Activated T-cell treated with anti-CD3 and anti-CD28 coated beads, Interleukin-2, amount 50 U/mL, for 48 hours (primary cell): ENCODE results near the gene CAMK1D.
"Not testable (repeated sequence)": the region's sequence is repeated elsewhere in the genome, so short reads cannot be mapped to it uniquely, and the experiment has no call there.

ENCODE experiments used
- DNase-seq, 2 experiments: peaks; one replicate each; pipeline ENCODE4 v3.0.0-alpha.2; 2020

The CAMK1D gene

DNA sequence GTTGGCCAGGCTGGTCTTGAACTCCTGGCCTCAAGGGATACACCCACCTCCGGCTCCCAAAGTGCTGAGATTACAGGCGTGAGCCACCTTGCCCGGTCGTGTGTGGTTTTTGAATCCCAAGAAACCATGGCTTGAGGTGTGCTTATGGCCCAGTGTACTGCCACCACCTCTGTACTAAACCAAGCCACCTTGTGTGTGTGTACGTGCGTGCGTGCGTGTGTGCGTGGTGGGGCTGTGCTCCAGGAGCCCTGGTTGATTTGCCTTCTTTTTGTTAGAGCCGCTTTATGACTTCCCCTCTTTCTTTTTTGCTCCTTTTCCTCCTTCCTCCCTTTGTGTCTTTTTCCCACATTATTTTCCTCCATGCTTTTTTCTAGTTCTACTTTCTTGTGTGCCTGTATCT lies 121.4 kb downstream of the CAMK1D start:
- DNase-seq = no peak

DNA sequence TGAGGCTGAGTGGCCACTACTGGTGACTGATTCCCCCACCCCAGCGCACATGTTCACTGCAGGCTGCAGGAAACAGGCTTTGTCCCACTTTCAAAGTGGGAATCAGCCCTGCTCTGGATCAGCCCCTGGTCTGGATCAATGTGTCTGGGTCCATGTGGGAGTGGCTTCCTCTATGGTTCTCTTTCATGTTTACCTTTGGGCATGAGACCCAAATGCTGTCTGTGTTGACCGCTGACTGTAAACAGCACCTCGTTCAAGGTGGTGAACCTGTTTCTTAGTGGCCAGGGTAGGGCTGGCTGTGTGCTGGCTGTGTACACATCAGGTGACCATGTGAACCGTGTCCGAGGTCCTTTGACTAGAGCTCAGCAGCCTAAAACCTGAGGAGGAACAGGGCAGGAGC lies 121.8 kb downstream of the CAMK1D start:
- no peak for DNase-seq

DNA sequence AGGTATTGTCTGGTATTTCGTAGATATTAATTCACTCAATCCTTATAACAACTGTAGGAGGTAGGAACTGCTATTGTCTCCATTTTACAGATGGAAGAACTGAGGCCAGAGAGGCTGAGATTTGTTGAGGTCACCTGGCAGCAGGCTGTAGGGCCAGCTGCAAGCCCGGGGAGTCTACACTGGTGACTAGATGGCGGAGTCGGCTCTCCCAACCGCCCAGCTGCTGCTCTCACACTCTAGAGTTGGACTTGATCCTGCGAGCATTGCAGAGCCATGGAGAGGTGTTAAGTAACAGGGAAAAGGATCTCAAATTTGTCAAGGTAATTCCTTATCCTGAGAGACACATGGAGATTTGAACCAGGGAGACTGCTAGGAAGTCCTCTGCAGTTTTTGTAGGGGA lies 124.1 kb downstream of the CAMK1D start:
- no peak for DNase-seq

DNA sequence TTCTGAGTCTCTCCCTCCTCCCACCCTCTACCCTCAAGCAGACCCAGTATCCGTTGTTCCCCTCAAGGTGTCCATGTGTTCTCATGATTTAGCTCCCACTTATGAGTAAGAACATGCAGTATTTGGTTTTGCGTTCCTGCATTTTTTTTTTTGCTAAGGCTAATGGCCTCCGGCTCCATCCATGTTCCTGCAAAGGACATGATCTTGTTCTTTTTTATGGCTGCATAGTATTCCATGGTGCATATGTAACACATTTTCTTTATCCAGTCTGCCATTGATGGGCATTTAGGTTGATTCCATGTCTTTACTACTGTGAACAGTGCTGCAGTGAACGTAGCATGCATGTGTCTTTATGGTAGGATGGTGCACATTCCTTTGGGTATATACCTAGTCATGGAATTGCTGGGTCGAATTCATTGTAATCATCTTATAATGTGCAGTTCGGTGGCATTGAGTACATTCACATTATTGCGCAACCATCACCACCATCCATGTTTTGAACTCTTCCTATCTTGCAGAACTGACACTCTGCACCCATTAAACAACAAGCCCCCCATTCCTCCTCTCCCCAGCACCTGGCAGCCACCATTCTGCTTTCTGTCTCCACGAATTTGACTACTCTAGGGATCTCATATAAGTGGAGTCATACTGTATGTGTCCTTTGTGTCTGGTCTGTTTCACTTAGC lies 125.5 kb downstream of the CAMK1D start:
- no peak for DNase-seq

DNA sequence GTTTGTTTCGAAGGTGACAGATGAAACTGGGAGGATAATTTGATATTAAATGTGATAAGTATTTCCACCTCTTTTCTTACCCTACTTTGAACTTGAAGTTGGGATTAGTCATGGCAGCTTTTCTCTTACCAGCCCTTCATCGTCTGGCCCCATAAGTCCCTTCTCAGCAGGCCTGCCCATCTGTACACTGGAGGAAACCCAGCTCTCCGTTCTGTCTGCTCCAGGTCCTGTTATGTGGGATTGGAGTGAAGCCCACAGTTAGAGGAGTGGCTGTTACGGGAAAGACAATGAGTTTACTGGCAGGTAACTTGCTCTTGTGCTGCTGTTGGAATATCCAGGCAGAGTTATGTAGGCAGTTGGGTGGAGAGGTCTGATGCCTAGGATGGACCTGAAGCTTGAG lies 127.3 kb downstream of the CAMK1D start:
- no peak for DNase-seq

DNA sequence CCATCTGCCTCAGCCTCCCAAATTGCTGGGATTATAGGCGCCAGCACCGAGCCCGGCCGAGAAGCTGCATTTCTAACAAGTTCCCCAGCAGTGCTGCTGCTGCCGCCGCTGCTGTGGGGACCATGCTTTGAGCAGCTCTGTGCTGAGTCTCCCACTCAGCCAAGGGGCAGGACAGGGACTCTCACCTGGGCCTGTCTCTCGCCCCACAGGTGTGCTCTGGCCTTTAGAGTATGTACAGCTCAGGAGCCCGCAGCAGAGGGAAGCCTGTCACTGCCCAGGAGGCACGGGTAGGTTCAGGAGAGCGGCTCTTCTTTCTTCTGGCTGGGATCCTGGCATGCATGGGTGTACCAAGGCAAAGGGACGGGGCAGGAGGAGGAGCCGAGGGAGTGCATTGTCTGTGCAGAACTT lies 130.1 kb downstream of the CAMK1D start:
- no peak for DNase-seq

DNA sequence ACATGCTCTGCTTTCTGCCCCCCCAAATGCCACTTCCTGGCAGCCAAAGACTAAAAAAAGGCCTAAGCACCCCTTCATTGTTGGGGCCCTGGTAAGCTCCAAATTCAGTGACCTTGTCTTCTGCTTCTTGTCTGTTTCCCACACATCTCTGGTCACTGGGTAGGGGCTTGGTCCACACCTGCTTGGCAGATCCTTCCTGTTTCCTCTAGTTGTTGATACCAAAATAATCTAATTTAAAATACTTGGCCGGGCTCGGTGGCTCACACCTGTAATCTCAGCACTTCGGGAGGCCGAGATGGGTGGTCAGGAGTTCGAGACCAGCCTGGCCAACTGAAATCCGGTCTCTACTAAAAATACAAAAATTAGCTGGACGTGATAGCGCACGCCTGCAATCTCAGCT lies 130.6 kb downstream of the CAMK1D start:
- DNase-seq = no peak

DNA sequence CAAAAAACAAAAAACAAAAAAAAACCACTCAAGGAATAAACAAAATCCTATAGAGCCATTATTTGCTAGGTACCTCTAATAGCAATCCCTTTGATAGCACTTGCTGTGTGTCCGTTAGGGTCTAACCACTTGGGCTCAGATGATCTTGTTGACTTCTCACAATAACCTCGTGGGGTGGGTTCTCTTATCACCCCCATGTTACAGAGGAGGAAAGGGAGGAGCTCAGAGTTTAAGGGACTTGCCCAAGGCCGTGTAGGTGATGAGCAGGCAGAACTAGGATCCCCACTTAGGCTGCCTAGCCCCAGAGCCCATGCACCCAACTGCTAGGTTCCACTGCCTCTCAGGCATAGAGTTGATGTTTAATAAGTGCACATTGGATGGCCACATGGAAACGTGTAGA lies 131.1 kb downstream of the CAMK1D start:
- no peak for DNase-seq

DNA sequence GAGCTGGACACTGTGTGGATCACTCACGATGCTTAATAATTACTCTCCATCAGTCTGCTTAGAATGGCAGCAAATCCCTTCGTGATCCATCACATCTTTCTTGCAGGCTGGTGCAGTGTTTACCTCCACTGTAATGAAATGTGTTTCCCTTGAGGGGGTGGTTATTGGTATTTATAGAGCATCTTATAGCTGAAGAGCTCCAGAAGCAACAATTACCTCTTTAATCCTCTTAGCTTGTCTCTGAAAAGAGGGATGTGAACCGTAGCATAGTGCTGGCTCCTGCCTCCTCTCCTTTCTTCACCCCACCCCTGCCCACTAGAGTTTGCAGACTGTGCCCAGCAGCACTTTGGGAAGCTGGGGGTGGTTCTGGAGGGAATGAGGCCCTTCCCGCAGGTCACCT lies 132.6 kb downstream of the CAMK1D start:
- no peak for DNase-seq

DNA sequence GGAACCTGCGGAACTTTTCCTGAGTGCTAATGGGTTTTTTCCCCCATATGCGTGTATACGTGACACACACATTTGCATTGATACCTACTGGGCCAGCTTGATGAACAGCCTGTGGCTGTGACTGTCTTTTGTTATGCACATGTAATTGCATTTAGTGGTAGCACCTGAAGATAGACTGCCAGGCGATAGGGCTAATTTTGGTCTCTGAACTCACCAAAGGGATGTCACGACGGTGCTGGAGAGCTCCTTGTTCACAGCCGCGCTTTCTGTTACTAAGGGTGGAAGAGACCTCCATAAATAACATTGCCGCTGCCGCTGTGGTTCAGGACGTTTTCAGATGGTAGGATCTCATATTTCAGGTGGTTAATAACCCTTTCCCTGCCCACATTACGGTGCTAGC lies 133.2 kb downstream of the CAMK1D start:
- no peak for DNase-seq

DNA sequence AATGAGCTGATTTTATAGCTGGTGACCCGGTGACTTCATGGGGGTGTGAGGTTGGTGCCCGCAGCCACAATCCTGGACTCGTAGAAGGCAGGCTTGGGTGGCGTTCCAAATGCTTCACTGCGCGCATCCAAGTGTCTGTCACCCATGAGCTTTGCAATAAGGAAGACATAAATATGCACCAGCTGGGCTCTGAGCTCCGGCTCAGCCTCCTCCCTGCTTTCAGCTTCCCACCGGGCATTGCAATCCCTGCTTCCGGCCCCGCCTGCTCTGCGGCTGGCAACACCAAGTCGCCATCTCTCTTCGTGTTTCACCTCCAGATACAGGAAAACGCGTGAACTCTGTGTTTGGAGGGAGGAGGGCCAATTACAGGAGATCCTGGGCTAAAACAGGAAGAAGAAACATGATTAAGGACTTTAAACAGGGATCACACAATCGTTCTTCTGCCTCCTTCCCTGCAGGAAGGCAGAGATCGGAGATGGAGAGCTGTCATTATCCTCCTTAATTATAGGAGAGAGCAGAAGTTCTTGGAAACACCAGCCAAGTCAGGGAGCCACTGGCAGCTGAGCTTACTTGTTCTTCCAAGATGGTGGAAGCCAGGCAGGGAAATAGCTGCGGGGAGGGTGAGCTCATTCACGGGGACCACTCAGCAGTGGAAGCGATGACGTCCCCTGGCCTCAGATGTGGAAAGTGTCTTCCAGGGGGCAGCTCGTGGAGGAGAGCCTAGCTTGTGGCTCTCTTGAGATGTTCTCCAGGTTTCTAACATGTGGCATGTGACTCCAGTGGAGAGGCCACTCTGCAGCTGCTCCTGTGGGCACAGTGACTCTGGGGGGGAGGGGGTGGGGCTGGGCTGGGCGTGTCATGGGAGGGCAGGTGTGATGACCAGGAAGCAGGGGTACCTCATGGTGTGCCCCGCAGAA lies 134.9 kb downstream of the CAMK1D start:
- DNase-seq = no peak

DNA sequence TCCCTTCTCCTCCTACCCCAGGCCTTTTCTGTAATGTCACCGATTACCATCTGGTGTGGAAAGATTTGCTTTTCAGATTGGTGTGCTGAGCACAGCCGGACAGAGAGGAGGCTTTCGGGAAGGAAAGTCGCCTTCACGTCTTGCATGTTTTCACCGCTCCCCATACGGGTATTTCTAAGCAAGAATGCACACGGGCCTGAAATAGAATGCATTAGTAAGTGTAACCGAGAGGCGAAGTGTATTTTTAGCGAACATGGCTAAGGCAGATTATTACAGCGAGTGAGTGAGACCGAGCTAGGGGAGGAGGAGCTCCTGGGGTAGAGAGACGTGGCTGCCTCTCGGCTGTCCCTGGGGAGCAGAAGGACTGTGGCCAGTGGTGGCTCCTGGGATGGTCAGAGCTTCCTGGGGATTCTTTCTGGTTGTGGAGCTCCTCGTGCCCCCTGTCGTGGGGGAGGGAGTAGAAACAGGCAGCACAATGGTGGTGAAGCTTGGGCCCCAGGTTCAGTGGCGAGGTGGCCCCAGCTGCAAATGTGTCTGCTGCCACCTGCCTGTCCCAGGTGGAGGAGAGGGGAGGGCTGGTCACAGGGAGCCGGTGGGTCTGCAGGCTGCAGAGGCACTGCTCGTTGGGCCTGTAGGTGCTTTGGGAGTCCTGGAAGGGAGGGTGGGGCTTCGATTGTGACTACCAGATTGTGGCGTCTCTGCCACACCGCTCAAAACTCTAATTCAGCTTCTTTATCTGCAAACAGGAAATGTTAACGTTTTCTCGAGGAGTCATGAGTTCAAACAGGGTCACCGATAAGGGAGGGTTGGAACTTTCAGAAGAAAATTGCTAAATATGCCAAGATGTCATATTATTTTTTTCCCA lies 135.8 kb downstream of the CAMK1D start:
- DNase-seq = peak; percentile 29 to 43

DNA sequence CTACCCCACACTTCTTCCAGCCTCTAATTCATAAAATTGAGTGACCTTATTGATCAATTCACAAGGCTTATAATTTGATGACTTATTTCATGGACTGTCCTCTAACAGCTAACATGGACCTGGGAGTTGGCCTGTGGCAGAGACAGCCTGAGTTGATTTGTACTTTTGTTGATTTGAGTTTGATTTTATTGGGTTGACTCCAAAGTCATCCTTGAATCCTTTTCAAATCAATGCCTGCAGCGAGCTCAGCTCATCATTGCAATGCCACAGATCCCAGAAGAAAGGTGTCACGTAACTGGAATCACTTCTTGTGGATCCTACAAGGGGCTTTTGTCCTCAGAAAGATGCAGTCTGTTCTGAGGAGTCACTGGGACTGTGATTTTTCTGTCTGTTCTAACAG lies 138.0 kb downstream of the CAMK1D start:
- no peak for DNase-seq

DNA sequence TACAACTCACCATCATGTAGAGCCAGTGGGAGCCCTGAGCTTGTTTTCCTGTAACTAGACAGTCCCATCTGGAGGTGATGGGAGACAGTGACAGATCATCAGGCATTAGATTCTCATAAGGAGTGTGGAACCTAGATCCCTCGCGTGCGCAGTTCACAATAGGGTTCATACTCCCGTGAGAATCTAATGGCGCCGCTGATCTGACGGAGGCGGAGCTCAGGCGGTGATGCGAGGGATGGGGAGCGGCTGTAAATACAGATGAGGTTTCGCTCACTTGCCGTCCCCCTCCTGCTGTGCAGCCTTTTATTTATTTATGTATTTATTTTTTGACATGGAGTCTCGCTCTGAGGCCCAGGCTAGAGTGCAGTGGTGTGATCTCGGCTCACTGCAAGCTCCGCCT lies 139.3 kb downstream of the CAMK1D start:
- DNase-seq = no peak

DNA sequence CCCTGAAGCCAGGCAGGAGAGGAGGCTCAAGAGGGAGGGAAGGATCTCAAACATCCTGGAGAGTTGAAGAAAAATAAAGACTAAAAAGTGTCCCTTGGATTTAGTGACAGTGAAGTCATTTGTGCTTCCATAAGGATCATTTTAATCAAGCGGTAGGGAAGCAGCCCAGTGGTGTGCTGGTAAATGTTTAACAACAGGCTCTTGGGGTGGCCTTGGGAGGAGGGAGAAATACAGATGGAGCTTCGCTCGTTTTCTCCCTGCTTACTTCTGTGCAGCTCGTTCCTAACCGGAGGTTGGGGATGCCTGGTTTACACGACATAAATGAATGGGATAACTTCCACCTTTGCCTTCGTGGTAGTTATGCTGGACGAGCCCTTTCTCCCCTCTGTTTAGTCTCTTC lies 140.0 kb downstream of the CAMK1D start:
- no peak for DNase-seq

DNA sequence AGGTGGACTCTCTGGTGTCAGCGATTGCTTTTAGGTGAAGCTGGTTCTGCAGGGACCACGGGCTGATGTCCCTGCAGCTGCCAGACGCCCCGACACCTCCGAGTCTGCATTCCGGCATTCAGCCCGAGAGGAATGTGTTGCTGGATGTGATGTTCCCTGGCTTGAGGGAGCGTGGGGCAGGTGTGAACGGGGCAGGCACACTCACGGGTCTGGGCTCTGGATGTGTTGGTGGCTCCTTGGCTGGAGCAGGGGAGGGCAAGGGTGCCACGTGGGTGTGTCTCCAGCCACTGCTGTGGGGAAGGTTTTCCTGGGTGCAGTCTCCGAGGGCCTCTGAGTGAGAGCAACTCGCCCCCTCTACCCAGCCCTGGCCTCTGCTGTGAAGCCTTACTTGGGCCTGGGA lies 140.5 kb downstream of the CAMK1D start:
- no peak for DNase-seq

DNA sequence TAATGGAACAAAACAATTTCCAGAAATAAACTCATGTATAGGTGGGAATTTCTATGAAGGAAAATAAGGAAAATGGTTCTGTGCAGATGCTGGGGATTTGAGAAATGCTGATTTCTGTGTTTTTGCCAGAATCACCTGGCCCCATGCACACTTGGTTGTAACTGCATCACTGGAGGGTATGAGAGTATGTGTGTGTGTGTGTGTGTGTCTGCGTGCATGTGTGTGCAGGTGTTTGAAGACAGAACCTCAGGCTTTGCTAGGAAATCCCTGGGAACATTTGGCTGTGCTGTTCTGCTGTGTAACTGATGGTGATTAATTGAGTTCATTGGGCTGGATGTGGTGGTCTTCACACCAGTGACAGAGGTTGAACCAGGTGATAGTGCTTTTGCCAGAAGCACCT lies 141.6 kb downstream of the CAMK1D start:
- no peak for DNase-seq

DNA sequence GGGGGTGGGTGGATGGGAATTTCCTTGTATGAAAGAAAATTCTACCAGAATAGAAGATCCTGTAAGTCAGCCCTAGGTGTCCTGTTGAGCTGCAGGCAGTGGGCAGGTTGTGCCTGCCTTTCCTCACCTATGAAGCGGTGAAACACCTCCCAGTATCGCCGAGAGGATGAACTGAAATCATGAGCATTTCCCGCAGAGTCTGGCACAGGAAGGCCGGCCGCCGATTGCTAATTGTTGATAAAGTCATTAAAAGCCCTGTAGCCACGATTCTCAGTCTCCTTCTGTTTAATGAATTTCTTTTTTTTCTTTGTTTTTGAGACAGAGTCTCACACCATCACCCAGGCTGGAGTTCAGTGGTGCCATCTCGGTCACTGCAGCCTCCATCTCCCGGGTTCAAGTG lies 142.1 kb downstream of the CAMK1D start:
- no peak for DNase-seq

DNA sequence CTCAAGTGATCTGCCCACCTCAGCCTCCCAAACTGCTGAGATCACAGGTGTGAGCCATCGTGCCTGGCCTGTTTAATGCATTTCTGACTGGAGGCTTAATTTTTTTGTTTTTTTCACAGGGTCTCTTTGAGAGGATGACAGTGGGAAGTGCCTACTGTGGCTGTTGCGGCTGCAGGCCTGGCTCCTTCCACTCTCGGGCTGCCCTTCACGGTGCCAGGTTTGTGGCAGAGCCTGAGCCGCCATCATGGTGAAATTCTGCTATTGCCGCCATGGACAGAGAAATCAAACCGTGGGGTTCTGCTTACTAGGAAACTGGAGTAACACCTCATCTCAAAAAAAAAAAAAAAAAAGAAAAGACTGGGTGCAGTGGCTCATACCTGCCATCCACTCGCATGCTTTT lies 142.7 kb downstream of the CAMK1D start:
- no peak for DNase-seq

DNA sequence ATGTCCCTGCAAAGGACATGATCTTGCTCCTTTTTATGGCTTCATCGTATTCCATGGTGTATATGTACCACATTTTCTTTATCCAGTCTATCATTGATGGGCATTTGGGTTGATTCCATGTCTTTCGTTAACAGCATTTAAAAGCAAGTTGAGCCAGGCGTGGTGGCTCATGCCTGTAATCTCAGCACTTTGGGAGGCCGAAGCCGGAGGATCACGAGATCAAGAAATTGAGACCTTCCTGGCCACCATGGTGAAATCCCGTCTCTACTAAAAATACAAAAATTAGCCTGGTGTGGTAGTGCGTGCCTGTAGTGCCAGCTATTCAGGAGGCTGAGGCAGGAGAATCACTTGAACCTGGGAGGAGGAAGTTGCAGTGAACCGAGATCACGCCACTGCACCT lies 147.7 kb downstream of the CAMK1D start:
- not testable (repeated sequence) for DNase-seq

DNA sequence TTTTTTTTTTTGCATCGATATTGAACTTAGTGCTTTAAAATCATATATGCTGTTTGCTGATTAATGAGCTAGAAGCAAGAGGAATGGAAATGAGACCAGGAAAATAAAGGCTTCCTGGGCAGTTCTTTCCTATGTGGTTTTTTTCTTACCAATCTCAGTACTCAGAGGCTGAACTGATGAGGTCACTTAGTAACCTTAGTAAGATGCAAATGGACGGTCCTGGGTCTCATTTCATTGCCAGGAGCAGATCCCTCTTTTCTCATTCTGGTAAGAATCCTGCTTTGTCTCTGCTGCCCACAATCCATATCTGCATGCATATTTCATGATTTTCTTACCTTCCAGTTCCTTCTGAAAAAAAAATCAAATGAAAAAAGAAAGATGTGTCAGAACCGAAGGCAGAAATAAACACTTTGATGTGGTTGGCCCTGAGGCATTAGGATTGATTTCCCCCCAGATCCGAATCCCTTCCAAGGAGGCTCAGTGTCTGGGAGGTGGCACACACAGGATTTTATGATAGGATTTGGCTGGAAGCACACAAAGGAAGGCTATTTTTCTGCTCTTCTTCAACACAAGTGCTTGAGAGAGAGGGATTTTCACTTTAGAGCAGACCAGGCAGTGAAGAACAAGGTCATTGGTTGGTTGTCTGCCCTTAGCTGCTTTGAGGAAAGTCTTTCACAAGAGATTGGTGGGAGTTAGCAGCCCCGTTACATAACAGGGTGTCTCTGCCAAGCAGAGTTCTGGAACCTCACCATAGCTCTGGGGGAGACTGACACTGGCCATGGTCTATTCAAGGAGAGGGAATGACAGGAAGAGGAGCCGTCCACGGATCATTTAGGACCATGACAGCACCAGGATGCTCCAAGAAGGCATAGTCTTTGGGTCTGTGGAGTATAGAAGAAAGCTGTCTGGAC lies 150.0 kb downstream of the CAMK1D start:
- DNase-seq = no peak
